COLO829 (cell line): ENCODE results near the gene EXD3.
A peak's percentile ranks its signal among the peaks of the same experiment; 100 is the strongest.

Experiments used
- DNase-seq: peaks from one replicate; pipeline ENCODE4 v3.0.0; 2012; ENCODE audit warnings: low spot score

EXD3 gene

DNA sequence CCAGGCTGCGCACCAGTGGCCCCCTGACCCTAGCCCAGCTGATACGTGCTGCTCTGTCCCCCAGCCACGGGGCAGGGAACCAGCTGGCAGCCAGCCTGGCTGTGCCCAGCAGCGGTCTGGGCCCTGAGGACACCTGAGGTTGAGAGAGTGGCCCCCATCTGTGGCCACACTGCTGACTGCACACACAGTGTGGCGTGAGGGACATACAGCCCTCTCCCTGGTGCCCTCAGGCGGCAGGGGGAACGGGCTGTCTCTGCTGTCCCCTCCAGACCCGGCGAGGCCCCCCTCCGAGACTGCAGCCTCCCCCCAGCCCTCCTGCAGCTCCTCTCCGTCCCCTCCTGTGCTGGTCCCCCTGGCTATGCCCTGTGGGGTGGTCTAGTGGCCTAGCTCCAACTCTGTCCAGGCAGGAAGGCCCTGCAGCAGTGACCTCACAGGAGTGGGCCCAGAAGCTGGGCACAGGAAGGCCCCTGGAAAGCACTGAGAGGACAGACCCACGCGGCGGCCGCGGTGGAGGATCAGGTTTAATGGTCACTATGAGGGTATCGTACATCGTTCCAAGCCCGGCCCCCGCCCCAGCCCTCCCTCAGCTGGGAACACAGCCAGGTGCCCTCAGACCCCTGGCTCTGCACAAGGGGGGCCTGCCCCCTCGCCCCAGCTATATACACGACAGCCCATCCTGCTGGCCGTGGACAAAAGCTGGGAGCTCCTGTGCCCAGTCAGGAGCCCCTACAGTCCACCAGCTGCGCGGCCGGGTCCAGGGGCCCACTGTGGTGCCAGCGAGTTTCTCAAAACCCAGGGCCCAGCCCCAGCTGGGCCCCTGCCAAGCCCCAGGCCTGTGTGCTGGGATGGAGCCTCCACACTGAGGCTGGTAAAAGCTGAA, 25.0 kb upstream of the EXD3 start:
- no peak for DNase-seq

DNA sequence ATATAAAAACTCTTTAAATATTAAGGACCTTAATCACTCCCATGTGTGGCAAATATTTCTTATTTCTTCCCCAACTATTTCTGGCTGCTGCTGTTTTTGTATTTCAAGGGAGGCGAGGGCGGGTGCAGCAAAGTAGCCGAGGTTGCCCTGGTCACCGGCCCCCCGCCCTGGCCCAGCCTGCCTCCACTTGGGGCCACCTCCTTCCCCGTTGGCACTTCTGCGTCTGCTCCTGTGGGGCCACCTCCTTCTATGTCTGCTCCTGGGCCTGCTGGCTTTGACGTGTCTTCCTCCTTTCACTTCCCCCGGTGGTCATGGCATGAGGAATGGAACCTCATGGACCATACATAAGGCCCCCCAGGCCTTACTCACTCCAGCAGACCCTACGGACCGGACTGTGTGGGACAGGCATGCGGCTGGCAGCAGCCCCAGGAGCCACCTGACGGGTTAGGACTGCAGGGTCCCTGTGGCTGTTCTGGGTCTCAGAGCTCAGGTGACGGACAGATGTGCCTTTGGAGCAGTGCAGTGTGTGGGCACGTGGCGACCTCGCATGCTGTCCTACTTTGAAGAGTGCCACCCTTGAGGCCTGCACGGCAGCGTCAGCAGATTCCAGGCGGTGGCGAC, 24.0 kb upstream of the EXD3 start:
- DNase-seq: no peak

DNA sequence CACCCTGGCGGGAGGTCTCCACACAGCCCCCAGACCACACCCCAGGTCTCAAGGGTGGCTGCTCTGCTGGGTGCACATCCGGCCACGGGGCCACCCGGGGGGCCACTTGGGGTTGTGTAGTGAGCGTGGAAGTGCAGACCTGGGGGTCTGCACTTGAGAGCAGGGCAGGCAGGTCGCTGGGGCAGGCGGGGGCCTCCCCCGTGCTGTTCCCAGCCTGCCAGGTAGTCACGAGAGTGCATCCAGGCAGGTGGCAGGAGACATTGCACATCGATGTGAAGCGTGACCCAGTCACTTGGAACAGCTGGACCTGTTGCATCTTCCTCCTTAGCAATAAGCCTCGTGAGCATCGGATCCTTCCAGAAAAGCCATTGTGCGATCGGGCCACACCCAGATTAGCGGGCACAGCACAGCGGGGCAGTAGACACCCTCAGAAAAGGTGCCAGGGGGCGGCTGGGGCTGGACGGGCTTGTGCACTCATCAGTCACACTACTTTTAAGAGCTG, 23.0 kb upstream of the EXD3 start:
- DNase-seq: no peak

DNA sequence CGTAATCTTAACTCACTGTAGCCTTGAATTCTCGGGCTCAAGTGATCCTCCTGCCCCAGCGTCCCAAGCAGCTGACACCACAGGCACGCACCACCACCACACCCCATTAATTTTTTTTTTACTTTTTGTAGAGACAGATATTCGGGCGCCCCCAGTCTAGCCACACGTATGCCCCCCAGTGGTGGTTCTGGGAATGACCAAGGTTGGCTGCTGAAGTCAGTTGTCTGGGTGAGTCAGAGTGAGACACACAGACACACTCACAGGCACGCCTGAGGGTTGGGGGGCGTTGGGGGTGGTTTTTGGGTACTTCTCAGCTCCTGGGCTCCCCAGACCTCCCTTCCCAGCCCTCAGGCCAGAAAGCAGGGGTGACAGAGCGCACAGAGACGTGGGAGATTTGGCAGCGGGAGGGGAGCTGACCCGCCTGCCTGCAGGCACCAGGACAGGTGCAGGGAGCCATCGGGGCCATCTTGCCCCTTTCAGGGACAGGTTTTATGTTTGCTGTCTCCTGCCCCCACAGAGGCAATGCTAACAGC, 22.4 kb upstream of the EXD3 start:
- peak; percentile 66 for DNase-seq

DNA sequence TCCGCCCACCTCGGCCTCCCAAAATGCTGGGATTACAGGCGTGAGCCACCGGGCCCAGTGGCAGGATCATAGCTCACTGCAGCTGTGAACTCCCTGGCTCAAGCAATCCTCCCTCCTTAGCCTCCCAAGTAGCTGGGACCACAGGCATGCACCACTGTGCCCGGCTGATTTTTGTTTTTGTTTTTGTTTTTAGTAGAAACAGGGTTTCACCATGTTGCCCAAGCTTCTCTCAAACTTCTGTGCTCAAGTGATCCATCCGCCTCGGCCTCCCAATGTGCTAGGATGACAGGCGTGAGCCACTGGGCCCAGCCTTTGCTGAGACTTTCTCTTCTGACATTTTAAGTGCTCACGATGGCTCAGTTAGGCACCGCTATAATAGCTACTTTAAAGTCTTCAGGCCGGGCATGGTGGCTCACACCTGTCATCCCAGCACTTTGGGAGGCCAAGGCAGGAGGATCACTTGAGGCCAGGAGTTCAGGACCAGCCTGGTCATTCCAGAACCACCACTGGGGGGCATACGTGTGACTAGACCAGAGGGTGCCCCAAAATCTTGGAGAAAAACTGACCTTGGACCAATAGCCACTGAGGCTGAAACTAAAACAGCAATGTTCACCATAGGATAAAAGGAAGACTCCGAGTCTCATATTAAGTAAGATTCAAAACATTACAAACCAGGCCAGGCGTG, 21.3 kb upstream of the EXD3 start:
- DNase-seq: no peak

DNA sequence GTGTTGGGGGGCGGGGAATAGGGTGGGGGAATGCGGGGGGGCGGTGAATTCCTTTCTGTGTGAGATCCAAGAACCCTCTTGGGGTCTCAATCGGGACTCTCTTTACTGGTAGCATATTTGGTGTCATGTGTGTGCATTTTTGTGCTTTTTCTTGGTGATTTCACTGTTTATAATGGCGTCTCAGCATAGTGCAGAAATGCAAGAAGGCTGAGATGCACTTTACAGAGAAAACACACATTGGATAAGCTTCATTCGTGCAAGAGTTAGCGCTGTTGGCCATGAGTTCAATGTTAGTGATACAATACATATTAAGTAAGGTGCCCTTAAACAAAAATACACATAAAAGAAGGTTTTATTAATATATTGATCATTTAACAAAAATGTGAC, 19.0 kb upstream of the EXD3 start:
- DNase-seq: no peak

DNA sequence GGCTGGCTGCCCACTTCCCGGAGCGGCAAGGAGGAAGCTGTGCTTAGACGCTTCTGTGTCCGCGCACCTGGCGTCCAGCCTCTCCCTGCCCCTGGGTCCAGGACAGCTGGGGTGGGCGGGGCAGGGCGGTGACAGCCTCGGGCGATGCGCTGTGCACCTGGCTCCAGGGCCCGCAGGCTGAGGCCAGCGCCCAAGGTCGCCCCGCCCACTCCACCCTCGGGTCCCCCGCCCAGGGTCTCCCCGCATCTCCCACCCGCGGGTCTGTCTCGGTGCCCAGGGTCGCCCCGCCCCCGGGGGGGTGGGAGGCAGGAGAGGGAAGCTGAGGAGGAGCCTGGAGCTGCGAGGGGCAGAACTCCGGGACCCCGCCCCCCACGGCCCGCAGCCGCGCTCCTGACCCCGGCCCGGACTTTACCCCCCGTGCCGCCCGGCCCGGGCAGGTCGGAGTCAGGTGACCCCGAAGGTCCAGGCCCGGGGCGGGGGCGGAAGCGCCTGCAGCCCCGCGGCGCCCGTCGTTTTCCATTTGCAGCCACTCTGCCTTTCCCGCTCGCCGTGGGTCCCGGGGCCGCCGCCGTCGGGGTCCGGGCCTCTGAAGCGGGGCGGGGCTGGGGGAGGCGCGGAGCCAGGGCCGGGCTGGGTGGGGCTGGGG, 18.4 kb upstream of the EXD3 start, which contains the start of gene ENTPD8:
Gene ENTPD8 (minus strand): TSS at position 69 of the 646 bp plus-strand sequence. CDS start 3,072 bp downstream, outside the sequence.
- DNase-seq: no peak

DNA sequence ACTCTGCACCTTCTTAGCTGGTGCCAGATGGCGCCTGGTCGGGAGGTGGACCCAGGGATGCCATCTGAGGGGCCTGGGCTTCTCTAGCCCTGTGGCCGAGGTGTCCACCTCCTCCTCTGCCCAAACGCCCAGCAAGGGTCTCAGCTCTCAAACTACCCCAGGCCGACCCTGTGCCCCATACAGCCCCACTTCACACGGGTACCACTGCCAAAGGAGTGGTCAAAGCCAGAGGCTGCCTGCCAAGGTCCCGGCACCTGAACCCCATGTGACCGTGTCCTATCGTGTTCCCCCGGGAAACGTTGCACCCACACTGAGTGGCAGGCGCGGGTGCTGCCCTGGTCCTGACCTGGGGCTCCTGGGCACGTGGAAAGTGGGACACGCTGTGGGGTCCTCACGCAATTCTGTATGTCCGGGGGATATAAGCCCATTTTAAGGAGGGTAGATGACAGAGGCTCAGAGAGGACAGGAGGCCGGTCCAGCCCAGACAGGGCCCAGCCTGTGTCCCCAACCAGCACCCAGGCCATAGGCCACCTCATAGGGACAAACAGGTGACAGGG, 16.3 kb upstream of the EXD3 start:
- no peak for DNase-seq

DNA sequence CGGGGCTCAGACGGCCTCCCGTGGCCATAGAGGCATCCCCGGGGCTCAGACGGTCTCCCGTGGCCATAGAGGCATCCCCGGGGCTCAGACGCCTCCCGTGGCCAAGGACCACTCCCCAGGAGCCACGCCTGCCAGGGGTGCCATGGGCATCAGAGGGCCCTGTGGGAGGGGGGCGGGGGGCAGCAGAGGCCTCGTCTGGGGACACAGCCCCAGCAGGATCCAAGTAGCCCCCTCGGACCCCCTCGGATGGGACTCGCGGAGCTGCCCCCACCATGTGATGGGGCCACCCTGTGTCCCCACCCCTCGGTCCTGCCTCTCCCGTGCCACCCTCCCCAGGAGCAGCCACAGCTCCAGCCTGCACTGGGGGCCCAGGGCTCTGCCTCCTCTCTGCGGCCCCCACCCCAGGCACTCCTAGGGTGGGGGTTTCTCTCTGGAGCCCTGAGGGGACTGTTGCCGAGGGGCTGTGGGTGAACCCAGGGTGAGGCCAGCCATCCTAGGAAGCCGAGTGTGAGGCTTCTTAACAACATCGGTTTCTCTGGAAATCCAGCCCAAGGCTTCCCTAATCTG, 15.7 kb upstream of the EXD3 start:
- DNase-seq: no peak

DNA sequence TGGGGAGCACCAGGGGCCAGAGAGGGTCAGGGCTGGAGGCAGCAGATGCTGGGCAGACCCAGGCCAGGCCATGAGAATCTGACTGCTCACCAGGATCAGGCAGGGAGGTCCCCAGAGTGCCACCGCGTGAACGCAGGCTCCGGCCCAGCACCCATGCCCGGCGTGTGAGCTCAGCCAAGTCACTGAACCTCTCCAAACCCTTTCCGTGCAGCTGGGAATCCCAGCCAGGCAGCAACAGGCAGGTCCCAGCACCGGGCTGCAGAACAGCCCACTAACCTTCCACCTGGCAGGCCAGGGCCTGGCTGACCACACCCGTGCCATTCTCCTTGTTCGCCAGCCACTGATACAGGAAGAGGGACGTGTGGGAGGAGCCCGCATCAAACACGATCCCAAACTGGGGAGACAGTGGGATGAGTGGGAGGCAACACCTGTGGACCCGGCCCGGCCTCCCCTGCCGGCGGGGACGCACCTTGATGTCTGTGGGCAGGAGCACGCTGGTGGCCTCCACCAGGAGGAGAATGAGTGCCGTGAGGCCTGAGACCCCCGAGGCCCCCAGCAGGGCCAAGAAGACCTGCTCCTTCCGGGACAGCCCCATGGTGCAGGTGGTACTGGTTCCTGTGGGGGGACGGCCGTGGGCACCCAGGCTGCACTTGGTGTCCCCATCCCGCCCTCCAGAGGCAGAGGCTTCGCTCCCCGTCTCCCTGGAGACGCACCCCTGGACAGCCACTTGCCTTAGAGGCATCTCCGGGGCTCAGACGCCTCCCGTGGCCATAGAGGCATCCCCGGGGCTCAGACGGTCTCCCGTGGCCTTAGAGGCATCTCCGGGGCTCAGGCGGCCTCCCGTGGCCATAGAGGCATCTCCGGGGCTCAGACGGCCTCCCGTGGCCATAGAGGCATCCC, 15.0 kb upstream of the EXD3 start:
- no peak for DNase-seq

DNA sequence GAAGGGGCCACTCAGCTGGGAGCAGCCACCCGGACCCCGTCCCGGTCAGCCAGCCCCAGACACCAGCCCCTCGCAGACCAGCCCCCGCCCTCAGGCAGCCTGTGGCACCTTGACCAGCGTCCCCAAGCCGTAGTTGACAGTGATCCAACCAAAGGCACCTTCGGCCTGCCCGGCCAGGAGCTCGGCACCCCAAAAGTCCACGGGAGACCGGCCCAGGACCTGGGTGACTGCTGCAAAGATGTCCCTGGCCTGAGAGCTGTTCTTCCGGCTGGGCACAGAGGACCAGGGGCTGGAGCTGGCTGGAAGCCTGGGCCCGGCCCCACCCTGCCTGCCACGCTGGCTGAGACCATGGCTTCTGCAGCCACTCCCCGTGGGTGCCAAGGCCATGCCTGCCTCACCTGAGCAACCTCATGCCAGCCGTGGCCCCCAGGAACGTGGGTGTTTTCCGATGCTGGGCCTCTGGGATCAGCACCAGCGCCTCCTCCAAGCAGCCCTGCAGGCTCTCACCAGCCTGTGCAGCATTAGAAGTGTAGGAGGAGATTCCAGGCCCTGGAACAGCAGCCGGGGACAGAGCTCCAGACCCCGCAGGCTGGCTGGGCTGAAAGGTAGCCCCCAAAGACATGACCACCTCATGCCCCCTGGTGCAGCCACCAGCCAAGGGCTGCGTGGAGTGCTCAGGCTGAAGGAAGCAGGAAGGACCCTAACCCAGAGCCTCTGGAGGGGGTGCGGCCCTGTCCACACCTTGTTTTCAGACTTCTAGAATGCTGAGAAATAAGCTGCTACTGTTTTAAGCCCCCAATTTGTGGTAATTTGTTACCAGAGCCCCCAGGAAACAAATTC, 14.0 kb upstream of the EXD3 start:
- no peak for DNase-seq

DNA sequence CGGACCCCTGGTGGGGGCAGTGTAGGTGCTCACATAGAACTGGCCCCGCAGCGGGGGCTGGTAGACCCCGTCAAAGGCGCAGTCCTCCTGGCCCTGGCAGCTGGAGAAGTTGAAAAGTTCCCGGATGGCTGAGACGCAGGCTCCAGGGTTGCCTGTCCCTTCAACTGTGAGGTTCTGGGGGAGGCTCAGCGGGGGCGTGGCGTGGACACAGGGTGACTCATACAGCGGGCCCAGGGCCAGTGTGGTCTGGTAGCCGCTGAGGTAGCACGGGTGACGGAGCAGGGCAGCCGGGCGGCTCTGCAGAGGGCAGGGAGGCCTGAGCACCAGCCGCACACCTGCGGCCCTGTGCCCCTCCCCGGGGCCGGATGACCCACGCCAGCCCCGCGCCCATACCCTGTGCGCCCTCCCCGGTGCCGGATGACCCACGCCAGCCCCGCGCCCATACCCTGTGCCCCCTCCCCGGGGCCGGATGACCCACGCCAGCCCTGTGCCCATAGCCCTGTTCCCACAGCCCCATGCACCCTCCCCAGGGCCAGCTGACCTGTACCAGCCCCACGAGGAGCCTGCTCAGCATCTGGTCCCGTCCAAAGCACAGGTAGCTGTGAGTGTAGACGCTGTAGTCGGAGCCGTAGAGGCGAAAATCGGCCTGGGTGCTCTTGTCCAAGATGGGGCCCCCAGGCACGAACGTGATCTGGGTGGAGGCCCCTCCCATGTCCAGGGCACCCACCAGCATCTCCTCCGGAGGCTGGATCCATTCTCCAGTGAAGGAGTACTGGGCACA, 13.2 kb upstream of the EXD3 start:
- DNase-seq: peak; percentile 84

DNA sequence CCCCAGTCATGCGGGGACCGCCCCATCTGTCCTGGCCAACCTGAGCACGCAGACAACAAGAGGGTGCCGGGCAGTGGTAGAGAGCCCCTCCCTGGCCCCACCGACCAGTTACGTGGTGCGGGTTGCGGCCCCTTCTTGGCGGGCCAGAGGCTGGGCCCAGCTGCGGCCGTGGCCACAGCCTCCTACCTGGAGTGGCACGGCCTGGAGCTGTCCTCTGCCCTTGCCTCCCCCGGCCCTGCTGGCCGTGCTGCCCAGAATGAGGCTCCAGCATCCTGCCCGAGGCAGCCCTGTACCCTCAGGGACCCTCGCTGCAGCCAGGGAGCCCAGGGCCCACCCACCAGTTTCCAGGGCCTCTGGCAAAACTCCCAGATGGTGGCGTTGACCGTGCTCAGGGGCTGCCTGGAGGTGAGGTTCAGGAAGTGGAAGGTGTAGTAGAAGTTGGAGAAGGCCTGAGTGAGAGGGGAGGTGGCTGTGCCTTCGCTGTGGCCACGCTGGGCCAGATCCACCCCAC, 12.5 kb upstream of the EXD3 start:
- no peak for DNase-seq

DNA sequence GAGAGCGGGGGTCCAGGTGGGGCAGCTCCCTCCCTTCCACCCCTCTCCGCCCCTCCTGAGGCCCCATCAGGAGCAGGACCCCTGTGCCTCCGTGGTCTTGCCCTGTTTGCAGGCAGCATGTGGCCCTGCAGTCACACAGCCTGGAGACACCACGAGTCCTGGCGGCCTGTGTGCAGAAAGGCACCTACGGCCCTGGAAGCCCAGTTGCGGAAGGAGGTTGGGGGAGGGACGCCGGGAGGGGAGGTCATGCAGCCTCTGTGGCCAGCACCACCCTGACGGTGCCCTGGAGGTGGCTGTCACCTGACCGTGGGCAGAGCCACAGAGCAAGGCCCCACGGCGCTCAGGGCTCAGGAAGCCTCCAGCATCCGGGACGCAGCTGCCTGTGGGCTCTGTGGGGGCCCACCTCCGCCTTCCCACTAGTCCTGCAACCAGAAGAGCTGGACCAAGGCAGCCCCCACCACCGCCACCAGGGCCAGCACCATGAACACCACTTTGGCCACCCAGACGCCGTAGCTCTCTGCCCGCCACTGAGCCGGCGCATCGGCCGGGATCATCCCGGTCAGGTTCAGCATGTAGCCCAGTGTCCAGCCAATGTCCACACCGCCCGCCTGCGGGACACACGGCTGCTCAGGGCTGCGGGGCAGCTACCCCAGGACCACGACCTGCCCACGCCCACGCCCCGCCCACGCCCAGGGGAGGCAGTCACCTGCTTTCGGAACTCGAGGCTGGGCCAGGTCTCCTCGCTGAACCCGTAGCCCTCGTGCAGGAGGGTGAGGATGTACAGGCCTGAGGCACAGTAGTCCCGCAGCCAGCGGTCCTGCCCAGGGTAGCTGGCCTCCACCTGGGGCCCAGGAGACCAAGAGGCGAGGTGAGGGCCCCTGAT, 11.8 kb upstream of the EXD3 start:
- no peak for DNase-seq

DNA sequence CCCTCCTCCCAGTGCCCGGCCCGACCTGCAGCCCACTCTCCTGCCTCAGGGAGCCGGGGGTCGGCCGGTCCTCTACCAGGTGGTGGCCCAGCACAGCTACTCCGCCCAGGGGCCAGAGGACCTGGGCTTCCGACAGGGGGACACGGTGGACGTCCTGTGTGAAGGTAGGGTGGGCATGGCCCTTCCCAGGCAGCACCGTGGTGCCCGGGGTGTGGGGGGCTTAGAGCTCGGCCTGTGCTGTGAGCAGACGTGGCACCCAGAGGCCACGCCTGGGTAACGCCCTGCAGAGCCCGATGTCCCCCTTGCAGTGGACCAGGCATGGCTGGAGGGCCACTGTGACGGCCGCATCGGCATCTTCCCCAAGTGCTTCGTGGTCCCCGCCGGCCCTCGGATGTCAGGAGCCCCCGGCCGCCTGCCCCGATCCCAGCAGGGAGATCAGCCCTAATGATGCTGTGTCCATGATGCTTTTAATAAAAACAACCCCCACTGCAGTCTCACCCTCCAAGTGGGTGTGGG, 11.0 kb upstream of the EXD3 start:
- no peak for DNase-seq

DNA sequence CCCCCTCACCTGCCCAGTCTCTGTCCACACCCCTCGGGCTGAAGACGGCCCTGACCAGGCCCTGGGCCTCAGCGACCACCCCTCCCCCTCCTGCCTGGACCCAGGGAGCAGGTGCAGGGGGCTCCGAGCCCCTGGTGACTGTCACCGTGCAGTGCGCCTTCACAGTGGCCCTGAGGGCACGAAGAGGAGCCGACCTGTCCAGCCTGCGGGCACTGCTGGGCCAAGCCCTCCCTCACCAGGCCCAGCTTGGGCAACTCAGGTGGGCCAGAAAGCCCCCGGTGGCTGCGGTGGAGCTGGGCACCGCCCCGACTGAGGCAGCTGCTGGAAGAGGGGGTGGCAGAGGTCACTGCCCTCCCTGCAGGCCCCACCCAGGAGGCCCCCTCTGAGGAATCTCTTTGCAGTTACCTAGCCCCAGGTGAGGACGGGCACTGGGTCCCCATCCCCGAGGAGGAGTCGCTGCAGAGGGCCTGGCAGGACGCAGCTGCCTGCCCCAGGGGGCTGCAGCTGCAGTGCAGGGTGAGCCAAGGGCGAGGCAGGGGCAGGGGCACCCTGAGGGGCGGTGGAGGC, 10.5 kb upstream of the EXD3 start:
- no peak for DNase-seq
